EH (cell line): ENCODE data around the gene AGAP3.

Experiments used
- DNase-seq: peaks from one replicate; pipeline ENCODE4 v3.0.0-alpha.2; 2015; ENCODE audit warnings: low read depth

AGAP3 gene

GRCh38 chr7:151187409-151188251, 101.4 kb downstream of the AGAP3 start:
- no peak for DNase-seq

- DNase-seq, result no peak
Measured at GRCh38 chr7:151188252-151188542, 101.9 kb downstream of the AGAP3 start.

GRCh38 chr7:151189038-151189437, 102.8 kb downstream of the AGAP3 start:
- DNase-seq, result no peak

- no peak for DNase-seq
Measured at GRCh38 chr7:151191544-151191943, 105.3 kb downstream of the AGAP3 start.

DNA sequence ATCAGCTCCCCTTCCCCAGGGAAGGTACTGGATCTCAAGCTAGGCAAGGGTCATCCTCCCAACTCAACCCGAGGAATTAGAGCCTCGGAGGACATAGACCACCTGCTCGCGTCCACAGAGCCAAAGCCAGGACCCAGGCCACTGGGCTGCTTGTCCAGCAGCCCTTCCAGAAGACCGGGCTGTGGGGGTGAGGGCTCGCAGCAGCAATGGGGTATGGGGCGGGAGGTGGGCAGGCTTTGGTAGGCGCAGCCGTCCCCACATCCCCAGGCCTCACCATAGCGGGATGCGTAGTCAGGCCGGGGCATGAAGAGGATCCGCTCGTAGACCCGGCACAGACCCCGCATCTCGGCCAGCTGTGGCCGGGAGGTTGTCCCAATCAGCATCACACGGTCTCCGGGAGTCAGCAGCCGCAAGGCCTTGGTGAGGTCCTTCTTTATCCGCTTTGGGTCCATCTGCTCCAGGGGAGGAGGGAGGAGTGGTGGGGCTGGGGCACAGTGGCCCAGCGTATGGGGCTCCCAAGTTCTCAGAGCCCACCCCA, 105.8 kb downstream of the AGAP3 start:
- no peak for DNase-seq

DNA sequence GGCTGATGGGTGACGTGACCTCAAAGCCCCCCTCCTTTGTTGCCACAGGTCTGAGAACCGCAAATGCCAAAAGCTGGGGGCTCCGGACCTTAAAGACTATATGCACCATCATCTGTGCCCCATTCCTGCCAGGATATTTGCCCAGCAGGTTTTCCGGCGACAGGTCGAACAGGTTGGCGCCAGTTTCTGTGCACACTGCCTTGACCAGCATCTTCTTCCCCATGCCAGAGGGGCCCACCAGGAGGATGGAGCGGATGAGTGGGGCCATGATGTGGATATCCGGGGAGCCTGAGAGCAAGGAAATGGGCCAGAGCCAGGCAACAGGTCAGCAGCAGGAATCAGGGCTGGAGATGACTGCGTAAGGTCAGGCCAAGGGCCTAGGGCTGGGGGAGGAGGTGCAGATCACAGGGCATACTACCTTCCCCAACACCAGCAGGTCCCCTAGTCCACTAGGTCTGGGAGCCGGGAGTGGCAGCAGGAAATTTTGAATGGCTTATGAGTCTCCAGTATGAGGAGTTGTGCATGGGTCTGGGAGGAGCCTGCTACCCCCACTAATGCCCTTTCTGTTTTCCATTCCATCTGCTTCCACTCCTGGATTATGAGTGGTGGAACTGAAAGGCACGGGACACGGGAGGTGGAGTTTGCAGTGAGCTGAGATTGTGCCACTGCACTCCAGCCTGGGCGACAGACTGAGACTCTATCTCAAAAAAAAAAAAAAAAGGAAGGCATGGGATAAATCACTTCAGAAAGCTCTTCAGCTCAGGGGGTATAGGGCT, 107.1 kb downstream of the AGAP3 start:
- DNase-seq, result no peak
